Progenitor cell of endocrine pancreas (in vitro differentiated cells): ENCODE data around the gene TNFRSF1A. TPM values are rescaled to one million over a fixed set of nuclear protein-coding genes. Genes with fewer than 3 reads are reported as not detected.

Experiments used
- DNase-seq: peaks from one replicate; pipeline ENCODE4 v3.0.0; 2021; ENCODE audit warnings: low spot score; ENCODE audit not compliant: unreplicated experiment
- H3K27ac Mint-ChIP-seq: 2 replicates; pipeline ENCODE4 v1.8.0; 2021; ENCODE audit warnings: mild to moderate bottlenecking, moderate library complexity, mixed read lengths
- H3K27me3 Mint-ChIP-seq: 2 replicates; pipeline ENCODE4 v1.8.0; 2021; ENCODE audit warnings: mixed read lengths
- H3K36me3 Mint-ChIP-seq: 2 replicates; pipeline ENCODE4 v1.8.0; 2022; ENCODE audit warnings: mixed read lengths; ENCODE audit not compliant: insufficient read depth
- H3K4me1 Mint-ChIP-seq: 2 replicates; pipeline ENCODE4 v1.8.0; 2021; ENCODE audit warnings: low read depth, mixed read lengths
- H3K4me3 Mint-ChIP-seq: 2 replicates; pipeline ENCODE4 v1.8.0; 2021; ENCODE audit warnings: low read depth, mild to moderate bottlenecking, moderate library complexity, mixed read lengths
- H3K9me3 Mint-ChIP-seq: 2 replicates; pipeline ENCODE4 v1.8.0; 2021; ENCODE audit warnings: low read depth, mixed read lengths
- CTCF ChIP-seq: fragments of 200-600 bp; sonication (generic); IDR thresholded peaks from one replicate; pipeline ENCODE4 v1.5.0; 2021; ENCODE audit warnings: antibody characterized with exemption, mild to moderate bottlenecking; ENCODE audit not compliant: unreplicated experiment
- total RNA-seq: library from RNA; stranded (reverse); gene quantifications from 2 replicates; pipeline ENCODE4 v1.2.1, GENCODE V29; 2021

The TNFRSF1A gene
- total RNA-seq, 1 donor from 2014 or later: 67.5 TPM

GRCh38 chr12:6315704-6316597 is 25.9 kb downstream of the TNFRSF1A start:
- Mint-ChIP-seq H3K4me3 (no peak overlapping the region), H3K27ac (no peak overlapping the region), H3K4me1 (peaks cover 8% of the 10 kb centered on the region), H3K36me3 (peaks cover 31% of the 10 kb centered on the region), H3K9me3 (no peaks in the 10 kb centered on the region), H3K27me3 (no peaks in the 10 kb centered on the region)
- TF ChIP-seq CTCF: no peak
- no peak for DNase-seq

- DNase-seq: no peak
- Mint-ChIP-seq H3K27ac (no peak overlapping the region), H3K27me3 (no peaks in the 10 kb centered on the region), H3K4me1 (peaks cover 8% of the 10 kb centered on the region), H3K4me3 (no peak overlapping the region), H3K9me3 (no peaks in the 10 kb centered on the region), H3K36me3 (peaks cover 27% of the 10 kb centered on the region)
- TF ChIP-seq CTCF: no peak
These were observed 26.7 kb downstream of the TNFRSF1A start for GRCh38 chr12:6315184-6315583.

- Mint-ChIP-seq H3K4me1 (peaks cover 10% of the 10 kb centered on the region), H3K27ac (no peak overlapping the region), H3K27me3 (no peaks in the 10 kb centered on the region), H3K9me3 (no peaks in the 10 kb centered on the region), H3K4me3 (no peak overlapping the region), H3K36me3 (peaks cover 24% of the 10 kb centered on the region)
- no peak for TF ChIP-seq CTCF
- DNase-seq: no peak
These were observed 27.1 kb downstream of the TNFRSF1A start for GRCh38 chr12:6314776-6315175.

GRCh38 chr12:6313326-6313940 is 28.4 kb downstream of the TNFRSF1A start:
- peaks cover 19% of the 10 kb centered on the region for H3K36me3 Mint-ChIP-seq
- DNase-seq: no peak

More at GRCh38 chr12:6313326-6313940, 28.4 kb downstream of the TNFRSF1A start:
- Mint-ChIP-seq H3K27me3 (peaks cover 9% of the 10 kb centered on the region), H3K9me3 (no peaks in the 10 kb centered on the region), H3K4me3 (no peak overlapping the region), H3K4me1 (peaks cover 18% of the 10 kb centered on the region), H3K27ac (no peak overlapping the region)
- TF ChIP-seq CTCF: no peak
